HK-2 (cell line): Measurements from ENCODE around the gene PDZD4.
"Not testable (repeated sequence)": the region's sequence is repeated elsewhere in the genome, so short reads cannot be mapped to it uniquely, and the experiment has no call there.

Experiments
- DNase-seq: peaks from one replicate; pipeline ENCODE4 v3.0.0-alpha.2; 2018; ENCODE audit not compliant: unreplicated experiment

Gene PDZD4

DNA sequence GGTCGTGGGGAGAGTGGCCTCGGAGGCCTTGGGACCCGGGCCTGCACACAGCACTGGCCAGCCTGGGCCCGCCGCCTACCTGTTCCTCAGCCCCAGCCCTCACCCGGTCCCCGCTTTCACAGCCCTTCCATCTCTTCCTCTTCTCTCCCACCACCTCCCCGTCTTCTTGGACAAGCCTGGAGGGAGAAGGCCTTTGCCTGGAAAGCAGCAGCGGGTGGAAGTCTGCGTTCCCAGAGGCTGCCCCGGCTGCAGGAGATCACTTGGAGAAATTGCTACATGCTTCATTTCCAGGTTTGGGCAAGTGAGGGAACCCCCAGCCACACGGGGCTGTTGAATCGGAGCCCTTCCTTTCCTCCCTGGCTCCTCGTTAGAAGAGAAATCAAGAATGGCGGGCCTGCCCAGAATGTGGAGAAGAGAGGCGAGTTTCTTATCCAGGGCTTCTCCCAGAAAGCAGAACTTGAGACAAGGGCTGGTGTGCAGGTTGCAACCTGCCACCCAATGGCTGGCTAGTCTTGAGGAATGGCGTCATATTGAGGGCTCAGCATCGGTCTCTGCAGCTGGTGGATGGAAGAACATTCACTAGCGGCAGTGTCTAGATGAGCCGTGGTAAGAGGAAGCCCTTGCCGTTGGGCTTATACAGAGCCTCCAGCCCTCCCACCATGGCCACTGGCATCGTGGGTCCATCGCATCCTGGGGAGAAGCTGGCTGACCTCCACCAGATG lies 1.2 kb upstream of the PDZD4 start:
- DNase-seq, result no peak

DNA sequence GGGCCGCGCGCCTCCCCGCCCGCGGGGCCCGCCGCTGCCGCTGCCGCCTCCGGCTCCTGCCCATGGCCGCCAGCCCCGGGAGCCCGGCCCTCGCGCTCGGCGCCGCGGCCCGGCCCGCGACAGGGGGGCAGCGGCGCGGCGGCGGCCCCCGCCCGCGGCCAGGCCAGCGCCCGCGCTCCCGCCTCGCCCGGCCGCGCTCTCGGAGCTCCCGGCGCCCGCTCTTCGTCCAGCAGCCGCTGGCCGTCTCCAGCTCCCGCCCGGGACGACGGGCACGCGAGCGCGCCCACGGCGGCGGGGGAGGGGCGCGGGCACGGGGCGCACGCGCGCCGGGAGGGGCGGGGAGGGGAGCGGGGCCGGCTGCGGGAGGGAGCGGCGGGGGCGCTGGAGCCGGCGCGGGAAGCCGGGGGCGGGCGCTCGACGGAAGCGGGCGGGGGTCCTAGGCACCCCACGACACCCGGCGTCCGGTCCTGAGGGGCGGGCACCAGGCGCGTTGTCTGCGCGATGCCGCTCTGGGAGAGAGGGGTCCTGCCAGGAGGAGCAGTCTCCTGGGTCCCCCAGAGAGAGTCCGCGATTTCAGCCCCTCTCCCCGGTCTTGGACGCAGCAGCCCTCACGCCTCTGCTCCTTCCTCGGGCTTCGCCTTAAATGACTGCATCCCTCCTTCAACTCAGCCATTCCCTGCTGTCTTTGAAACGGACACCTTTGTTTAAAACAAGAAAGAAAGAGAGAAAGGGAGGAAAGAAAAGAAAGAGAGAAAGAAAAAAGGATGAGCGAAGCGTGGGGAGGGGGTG lies 490 bp upstream of the PDZD4 start:
- DNase-seq, result no peak

DNA sequence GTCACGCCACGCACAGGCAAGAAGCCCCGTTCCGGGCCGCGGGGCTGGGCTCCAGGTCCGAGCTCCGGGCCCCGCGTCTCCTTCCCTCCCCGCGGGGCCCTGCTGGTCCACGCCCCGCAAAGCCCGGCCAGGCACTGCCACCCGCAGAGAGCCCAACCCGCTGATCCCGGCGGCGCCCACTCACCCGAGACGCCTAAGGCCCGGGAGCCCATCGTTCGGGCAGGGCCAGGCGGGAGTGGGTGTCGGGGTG lies 870 bp downstream of the PDZD4 start:
- DNase-seq, result no peak

DNA sequence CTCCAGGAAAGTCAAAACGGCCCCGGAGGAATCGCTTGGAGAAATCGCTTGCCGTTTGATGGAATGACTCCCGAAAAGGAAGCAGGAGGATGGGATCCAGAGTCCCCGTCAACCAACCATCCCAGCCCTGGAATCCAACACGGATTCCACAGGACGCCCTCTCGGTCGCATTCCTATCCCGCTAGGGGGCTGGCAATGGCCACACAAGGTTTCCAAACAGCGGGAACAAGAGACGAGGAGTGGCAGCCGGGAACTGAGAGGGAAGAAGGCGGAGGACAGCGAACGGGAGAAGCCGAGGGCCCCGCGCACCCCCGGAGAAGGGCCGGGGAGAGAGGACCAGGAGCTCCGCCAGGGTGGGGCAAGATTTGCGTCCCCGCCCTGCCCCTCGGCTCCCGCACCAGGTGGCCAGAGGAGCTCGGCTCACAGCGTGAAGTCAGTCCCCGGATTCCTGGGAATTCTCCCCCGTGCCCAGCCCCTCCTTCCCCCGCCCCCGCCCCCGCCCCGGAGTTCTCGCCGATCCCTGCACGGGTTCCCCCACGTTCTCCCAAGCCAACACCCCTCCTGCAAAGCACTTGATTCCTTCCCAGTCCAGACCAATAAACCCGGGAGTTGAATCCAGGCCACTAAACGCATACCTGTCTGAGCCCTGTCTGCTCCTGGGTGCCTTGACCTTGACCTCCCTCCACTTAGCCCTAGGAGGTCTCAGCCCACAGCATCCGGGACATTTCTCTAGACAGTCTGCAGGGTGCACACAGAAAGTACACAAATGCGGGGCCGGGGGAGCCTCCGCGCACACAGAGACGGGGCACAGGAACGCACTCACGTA lies 1.4 kb downstream of the PDZD4 start:
- no peak for DNase-seq

DNA sequence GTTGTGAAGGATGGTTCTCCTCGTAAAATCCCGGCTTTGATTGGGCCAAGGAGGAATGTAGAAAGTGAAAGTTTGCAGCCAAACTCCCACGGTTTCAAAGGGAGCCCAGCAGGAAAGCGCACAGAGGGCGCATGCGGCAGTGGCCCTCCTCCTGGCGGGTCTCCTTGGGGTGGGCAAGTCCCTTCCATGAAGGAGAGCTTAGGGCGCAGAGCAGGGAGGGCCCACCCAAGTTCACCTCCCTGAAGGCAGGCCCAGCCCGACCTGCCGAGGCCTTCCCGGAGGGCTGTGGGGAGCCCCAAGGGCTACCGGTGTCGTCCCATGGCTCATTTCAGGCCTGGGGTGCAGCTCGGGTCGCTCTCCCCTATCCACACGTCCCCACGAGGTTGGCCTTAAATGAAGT lies 2.0 kb downstream of the PDZD4 start:
- DNase-seq, result no peak

DNA sequence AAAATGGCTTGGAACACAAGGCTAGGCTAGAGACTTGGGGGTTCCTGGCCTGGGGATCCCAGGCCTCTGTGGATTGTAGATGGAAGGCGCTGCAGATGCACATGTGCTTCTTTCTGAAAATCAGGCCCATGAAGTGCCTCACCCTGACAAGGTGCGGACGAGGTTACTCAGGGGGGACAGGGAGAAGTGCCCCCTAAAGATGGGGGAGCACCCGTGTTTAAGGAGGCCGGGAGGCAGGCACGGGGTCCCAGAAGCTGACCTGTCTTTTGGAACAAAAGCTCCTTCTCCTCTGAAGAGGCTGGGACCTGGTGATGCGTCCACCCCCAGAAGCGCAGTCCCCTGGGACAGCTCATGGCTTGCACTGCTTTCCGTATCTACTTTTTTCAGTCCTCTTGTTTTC lies 2.4 kb downstream of the PDZD4 start:
- DNase-seq, result no peak

DNA sequence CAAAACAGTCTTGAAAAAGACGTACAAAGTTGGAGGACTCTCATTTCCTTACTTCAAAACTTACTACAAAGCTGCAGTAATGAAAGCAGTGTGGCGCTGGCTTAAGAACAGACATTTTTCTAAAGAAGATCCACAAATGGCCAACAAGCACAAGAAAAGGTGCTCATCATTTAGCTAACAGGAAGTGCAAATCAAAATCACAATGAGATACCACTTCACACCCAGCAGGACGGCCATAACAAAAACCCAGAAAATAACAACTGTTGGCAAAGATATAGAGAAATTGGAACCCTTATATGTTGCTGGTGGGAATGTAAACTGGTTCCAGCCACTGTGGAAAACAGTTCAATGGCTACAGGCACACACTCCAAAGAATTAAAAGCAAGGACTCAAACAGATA lies 3.3 kb downstream of the PDZD4 start:
- DNase-seq, result no peak

DNA sequence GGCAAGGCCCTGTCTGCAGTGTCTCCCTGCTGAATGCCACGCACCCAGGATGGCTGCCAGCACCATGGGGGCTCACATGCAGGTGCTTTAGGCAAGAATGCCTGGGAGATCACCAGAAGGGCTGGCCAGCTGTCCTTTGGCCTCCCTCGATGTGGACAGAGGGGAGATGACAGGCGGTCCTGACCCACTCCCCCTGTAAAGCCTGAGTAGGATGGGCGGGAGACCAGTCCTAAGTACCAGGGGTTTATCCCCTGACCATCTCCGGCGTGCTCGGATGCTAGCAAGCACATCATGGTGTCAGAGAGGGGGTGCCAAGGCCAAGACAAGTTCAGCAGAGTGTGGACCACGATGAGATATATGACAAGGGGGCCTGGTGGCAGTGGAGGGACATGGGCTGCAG lies 5.3 kb downstream of the PDZD4 start:
- DNase-seq, result no peak

DNA sequence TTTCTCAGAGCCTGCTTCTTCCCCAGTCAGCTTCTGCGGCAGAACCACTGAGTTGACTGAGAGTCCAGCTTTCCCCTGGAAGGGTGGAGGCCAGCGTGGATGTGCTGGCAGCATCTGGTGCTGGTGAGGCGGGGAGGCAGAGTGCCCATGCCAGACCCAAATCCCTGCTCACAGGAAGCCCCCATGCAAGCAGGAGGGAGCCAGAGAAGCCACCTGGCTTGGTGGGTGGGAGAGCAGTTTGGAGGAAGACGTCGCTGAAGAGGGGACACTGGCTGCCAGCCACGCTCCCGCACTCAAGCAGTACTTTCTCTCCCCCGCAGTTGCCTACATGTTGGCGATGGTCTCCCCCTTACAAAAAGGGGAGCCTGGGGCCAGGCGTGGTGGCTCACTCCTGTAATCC lies 6.0 kb downstream of the PDZD4 start:
- DNase-seq, result no peak

DNA sequence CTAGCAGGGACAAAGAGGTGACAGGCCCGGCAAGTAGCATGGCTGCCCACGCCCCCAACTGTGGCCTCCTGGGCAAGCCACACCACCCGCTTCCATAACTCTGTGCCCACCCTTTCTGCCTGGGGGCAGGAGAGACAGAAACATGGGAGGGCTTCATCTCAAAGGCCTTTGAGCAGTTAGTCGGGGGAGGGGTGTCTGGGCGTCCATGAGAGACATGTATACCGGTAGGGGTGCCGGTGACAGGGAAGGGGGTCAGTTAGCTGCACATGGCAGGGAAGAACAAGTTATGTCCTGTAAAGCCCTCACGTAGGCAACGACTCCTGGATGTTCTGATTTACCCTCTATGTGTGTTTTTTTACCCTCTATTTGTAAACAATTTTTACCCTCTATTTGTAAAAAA lies 9.3 kb downstream of the PDZD4 start:
- DNase-seq, result no peak

DNA sequence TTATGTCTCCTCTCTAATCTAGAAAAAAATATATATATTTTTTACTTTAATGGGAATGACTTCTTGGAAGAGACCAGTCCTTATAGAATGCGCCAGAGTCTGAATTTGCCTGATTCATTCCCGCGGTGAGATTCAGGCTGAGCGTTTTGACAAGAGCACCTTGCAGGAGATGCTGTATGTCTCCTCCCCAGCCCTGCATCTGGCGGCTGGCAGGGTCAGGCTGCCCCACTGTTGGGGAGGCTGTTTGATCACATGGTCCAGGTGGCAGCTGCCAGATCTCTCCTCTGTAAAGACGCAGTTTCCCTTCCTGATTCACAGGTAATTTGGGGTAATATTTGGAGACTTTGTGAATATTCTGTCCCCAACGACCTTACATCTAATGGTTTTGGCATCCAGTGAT lies 9.7 kb downstream of the PDZD4 start:
- DNase-seq, result no peak

DNA sequence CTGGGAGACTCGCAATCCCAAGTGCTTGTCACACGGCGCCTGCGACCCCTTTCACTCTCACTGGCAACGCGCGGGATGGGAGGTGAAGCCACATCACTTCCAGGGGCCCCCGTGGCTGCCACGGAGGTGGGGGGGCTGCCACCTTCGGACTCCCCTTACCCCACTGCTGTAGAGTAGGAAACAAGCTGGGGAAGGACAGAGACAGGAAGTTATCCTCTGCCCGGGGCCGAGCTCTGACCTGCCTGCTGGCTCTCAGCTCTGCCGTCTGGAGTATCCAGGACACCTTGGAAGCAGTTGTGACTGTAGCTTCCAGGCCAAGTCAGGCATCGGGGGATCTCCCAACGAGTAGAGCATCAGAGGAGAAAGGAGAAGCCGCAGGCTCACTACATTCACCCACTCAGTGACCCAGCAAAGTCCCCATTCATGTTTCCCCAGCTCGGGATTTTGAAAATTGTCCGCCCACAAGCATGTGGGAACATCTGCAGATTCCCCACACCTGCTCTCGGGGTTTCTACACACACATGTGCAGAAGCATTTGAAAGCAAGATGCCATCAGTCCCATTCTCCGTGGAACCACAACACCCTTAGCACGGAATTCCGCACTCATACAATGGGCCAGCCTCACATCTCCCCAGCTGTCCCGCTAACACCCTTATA lies 10.8 kb downstream of the PDZD4 start:
- no peak for DNase-seq

DNA sequence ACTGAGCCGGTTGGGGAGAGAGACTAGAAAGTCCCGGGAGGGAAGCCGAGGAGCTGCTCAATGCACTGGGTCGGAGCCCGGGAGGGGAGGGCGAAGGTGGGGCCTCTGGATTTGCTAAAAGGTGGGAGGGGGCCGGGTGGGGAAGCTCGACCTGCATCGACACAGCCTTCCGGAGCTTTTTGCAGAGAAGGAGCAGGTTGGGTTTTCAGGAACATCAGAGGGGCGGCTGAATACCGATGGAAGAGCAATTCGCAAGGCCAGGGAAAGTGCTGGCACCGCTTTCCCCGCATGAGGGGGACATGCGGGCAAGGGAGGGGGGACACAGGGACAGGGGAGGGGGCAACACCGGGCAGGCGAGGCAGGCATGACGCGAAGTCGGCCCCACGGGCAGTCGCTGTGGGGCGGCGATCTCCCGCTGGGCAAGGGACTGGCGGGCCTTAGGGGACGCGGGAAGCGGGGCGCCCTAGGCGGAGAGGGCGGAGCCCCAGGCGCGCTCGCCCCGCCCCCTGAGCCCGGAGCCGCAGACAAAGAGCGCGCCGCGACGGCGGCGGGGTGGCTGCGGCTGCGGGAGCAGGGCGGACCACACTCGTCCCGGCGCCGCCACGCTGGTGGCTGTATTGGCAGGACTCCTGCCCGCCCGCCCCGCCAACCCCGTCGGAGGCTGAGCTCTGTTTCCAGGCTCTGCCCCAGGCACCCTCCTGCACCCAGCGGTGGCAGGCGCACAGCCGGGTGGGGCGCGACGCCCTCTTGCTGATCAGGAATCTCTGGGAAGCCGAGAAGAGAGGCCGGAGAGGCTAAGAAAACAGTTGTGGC lies 11.6 kb downstream of the PDZD4 start:
- peak; percentile 41 for DNase-seq

DNA sequence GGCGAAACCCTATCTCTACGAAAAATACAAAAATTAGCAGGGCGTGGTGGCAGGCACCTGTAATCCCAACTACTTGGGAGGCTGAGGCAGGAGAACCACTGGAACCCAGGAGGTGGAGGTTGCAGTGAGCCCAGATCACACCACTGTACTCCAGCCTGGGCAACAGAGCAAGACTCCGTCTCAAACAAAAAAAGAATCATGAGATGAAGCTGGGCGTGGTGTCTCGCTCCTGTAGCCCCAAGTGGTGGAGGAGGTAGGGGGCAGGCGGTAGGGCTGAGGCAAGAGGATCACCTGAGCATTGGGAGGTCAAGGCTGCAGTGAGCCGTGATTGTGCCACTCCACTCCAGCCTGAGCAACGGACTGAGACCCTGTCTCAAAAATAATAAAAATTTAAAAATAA lies 12.3 kb downstream of the PDZD4 start:
- DNase-seq, result not testable (repeated sequence)

DNA sequence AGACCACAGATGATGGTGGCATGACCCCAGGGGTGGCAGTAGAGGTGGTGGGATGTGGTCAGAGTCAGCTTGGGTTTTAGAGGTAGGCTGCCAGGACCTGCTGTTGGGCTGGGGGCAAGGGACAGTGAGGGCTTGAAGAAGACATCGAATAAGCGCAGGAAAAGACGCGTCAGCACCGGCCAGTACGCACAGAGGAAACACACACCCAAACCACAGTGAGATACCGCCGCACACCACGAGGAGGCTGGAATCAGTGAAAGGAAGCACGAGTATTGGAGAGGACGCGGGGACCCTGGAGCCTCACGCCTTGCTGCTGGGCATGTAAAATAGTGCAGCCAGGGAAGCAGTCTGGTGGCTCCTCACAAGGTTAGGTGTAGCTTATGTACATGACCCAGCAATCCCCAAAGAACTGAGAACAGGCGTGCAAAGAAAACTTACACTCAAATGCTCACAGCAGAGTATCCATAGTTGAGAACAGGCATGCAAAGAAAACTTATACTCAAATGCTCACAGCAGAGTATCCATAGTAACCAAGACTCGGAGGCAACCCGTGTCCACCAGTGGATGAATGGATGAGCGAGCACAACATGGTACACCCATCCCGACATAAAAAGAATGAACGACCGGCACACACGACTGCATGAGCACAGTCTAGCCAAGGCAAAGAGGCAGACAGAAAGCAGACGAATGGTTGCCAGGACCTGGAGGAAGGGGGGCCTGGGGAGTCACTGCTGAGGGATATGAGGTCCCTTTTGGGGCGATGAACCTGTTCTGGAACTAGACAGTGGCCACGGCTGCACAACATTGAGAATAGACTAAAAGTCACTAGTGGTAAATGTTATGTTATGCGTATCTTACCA lies 13.3 kb downstream of the PDZD4 start:
- no peak for DNase-seq

DNA sequence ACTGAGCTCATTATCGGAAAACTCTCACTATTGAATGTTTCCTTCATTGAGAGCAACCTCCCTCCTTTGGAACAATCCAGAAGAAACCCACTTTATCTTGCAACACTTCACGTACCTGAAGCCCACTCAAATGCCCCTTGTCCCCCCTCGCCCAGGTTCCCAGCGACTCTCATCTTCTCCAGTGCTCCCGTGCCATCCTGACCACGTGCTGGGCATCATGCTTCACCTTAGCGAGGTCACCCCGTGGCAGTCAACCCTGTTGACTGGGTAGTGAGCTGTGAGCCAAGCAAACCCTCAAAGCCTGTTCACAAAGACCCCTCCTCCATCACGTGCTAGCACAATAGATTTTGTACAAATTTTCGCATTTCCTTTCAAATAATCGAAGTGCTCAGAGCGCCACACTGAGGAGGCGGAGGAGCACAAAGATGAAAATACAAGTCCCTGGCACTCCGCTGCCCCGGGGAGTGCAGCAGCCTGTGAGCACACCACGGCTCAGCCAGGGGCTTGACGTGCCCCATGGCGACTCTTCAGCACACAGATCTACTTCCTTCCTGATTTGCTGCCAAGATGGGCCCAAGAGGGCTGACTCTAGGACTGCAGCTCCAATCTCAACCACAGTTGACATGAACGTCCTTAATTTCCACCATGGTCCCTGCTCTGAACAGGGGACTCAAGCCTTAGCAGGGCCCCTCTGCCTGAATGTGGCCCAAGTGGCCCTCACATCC lies 15.6 kb downstream of the PDZD4 start:
- DNase-seq, result no peak

DNA sequence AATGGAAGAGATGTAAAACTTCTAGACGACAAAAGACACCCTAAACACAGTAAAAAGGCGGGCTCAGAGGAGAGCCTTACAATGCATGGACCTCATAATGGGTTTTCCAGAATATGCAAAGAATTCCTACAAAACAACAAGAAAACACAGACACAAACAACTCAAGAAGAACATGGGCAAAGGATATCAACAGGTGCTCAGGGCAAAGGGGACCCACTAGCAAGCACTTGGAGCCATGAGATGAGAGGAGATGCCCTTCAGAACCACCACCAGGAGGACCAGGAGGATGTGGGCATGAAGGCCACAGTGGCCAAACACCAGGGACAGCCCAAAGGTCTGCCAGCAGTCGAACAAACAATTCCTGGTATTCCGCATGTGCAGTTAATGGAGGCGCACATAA lies 17.2 kb downstream of the PDZD4 start:
- DNase-seq, result no peak

DNA sequence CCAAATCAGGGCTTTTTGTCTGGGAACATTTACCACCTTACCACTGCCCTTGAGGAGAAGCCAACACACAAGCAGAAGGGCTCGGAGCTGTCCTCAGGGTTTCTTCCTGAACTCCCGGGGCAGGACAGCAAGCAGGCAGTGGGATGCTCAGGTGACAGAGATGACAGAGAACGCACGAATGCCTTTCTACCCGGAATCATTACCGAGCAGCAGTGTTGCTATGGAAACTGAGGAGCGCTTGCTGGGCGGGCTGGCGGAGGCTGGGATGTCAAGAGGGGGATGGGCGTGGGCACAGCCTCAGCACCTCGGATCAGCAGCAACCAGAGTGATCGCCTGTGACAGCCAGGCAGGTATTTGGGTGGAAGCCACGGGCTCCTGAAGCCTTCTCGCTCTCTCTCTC lies 18.1 kb downstream of the PDZD4 start:
- no peak for DNase-seq

DNA sequence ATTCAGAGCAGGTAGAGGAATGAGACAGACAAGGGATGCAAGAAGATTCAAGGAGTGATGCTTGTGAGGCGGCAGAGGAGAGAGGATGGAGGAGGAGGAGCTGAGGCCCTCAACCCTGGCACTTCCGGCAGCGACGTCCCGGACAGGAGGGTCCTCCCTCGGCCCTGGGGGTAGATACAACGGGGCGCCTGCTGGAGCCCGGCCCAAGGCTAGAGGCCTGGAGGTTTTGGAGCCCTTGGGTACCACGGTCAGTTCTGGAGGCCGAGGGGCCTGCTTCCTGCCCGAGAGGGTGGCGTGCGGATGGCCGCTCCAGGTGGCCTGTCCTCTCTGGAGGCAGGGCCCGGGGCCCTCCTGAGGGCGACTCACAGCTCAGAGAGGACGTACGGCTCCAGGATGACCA lies 22.4 kb downstream of the PDZD4 start:
- DNase-seq, result no peak

DNA sequence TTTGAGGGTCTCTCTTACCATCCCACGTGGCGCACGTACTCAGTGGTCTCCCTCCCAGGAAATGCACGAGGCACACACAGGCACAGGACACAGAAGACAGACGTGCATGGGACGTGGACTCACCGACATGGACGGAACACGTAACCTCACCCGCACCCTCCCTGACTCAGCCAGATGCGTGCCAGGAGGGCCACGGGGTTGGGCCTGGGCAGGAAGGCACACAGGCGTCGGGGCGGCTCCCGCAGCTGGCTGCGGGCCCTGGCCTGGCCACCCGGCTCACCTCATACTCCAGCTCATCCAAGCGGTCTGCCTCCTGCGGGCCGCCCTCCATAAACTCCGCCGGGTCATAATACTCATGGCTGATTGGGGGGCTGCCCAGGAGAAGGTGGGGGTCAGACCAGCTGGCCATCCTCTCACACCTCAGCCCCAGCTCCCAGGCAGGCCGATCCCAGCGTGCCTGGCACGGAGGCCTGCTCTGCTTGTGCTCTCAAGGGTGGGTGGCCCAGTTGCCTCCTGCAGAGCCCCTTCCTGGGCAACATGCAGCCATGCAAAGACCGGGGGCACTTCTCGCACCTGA lies 23.3 kb downstream of the PDZD4 start:
- DNase-seq, result no peak
